Measurements from ENCODE around the gene UBE4B.

The UBE4B gene

DNA sequence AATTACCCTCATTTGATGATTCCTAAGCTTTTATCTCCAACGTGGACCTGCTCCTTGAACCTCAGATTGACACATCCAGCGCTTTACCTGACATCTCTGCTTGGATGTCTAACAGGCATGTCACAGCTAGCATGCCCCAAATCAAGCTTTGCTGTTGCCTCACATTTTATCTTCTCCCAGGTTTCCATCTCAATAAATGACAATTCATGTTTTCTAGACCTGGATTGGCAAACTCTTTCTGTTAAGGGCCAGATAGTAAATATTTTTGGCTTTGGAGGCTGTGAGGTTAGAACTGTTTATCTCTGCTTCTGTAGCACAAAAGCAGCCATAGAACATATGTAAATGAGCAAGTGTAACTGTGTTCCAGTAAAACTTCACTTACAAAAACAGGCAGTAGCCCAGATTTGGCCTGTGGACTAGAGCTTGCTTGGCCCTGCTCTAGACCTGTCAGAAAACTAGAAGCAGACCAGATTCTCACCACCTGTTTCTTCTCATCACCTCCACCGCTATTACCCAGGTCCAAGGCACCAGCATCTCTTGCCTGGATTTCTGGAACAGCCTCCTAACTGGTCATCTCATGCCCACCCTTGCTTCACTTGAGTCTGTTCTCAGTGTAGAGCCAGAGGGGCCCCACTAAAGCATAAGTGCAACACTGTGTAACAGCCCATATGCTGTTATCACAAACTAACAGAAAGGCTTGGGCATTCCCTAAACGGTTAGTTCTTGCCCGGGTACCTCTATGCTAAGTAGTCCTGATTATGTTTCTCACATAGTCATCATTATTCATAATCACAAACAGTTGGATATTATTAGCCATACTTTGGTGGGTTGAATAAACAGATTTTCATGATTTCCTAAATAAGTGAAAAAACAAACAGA lies 42.3 kb downstream of the UBE4B start:
- peak overlapping the region; percentile 26 for H3K27ac ChIP-seq (ENCODE audit: low read depth, low read length)
- H3K36me3 ChIP-seq (ENCODE audit: insufficient read depth, low read length) = no peaks in the 10 kb centered on the region
- H3K4me3 ChIP-seq (ENCODE audit: low read depth in 1 of 2, low read length in 2 of 2) = no peak overlapping the region
- H3K27me3 ChIP-seq (ENCODE audit: control insufficient read depth in 1 of 2, insufficient read depth in 2 of 2, low read length in 2 of 2) = no peaks in the 10 kb centered on the region
- H3K9me3 ChIP-seq (ENCODE audit: low read length) = no peaks in the 10 kb centered on the region
- no peak overlapping the region for H3K9ac ChIP-seq (ENCODE audit: low read length)
- H3K4me1 ChIP-seq (ENCODE audit: insufficient read depth, low read length) = peaks cover 20% of the 10 kb centered on the region

GRCh38 chr1:10075732-10076131 lies 43.0 kb downstream of the UBE4B start:
- Histone ChIP-seq H3K4me3 (ENCODE audit: low read depth in 1 of 2, low read length in 2 of 2) (no peak overlapping the region), H3K9ac (ENCODE audit: low read length) (no peak overlapping the region), H3K27ac (ENCODE audit: low read depth, low read length) (peak overlapping the region; percentile 26), H3K9me3 (ENCODE audit: low read length) (no peaks in the 10 kb centered on the region), H3K4me1 (ENCODE audit: insufficient read depth, low read length) (peaks cover 20% of the 10 kb centered on the region), H3K27me3 (ENCODE audit: control insufficient read depth in 1 of 2, insufficient read depth in 2 of 2, low read length in 2 of 2) (no peaks in the 10 kb centered on the region), H3K36me3 (ENCODE audit: insufficient read depth, low read length) (no peaks in the 10 kb centered on the region)

- no peak overlapping the region for H3K9ac ChIP-seq (ENCODE audit: low read length)
- no peak overlapping the region for H3K4me3 ChIP-seq (ENCODE audit: low read depth in 1 of 2, low read length in 2 of 2)
- no peak overlapping the region for H3K27ac ChIP-seq (ENCODE audit: low read depth, low read length)
- H3K9me3 ChIP-seq (ENCODE audit: low read length) = no peaks in the 10 kb centered on the region
- no peaks in the 10 kb centered on the region for H3K36me3 ChIP-seq (ENCODE audit: insufficient read depth, low read length)
- H3K4me1 ChIP-seq (ENCODE audit: insufficient read depth, low read length) = peaks cover 20% of the 10 kb centered on the region
- H3K27me3 ChIP-seq (ENCODE audit: control insufficient read depth in 1 of 2, insufficient read depth in 2 of 2, low read length in 2 of 2) = no peaks in the 10 kb centered on the region
Measured at GRCh38 chr1:10078494-10078893, 45.7 kb downstream of the UBE4B start.

GRCh38 chr1:10080523-10080922 lies 47.8 kb downstream of the UBE4B start:
- Histone ChIP-seq H3K9me3 (ENCODE audit: low read length) (no peaks in the 10 kb centered on the region), H3K27me3 (ENCODE audit: control insufficient read depth in 1 of 2, insufficient read depth in 2 of 2, low read length in 2 of 2) (no peaks in the 10 kb centered on the region), H3K4me1 (ENCODE audit: insufficient read depth, low read length) (peaks cover 3% of the 10 kb centered on the region), H3K27ac (ENCODE audit: low read depth, low read length) (no peak overlapping the region), H3K4me3 (ENCODE audit: low read depth in 1 of 2, low read length in 2 of 2) (no peak overlapping the region), H3K9ac (ENCODE audit: low read length) (no peak overlapping the region), H3K36me3 (ENCODE audit: insufficient read depth, low read length) (no peaks in the 10 kb centered on the region)

- Histone ChIP-seq H3K36me3 (ENCODE audit: insufficient read depth, low read length) (no peaks in the 10 kb centered on the region), H3K4me3 (ENCODE audit: low read depth in 1 of 2, low read length in 2 of 2) (no peak overlapping the region), H3K9me3 (ENCODE audit: low read length) (no peaks in the 10 kb centered on the region), H3K9ac (ENCODE audit: low read length) (no peak overlapping the region), H3K27ac (ENCODE audit: low read depth, low read length) (no peak overlapping the region), H3K4me1 (ENCODE audit: insufficient read depth, low read length) (no peaks in the 10 kb centered on the region), H3K27me3 (ENCODE audit: control insufficient read depth in 1 of 2, insufficient read depth in 2 of 2, low read length in 2 of 2) (no peaks in the 10 kb centered on the region)
Measured at GRCh38 chr1:10082785-10083479, 50.2 kb downstream of the UBE4B start.

- Histone ChIP-seq H3K9ac (ENCODE audit: low read length) (no peak overlapping the region), H3K27me3 (ENCODE audit: control insufficient read depth in 1 of 2, insufficient read depth in 2 of 2, low read length in 2 of 2) (no peaks in the 10 kb centered on the region), H3K36me3 (ENCODE audit: insufficient read depth, low read length) (no peaks in the 10 kb centered on the region), H3K4me1 (ENCODE audit: insufficient read depth, low read length) (no peaks in the 10 kb centered on the region), H3K4me3 (ENCODE audit: low read depth in 1 of 2, low read length in 2 of 2) (no peak overlapping the region), H3K27ac (ENCODE audit: low read depth, low read length) (no peak overlapping the region), H3K9me3 (ENCODE audit: low read length) (no peaks in the 10 kb centered on the region)
Measured at GRCh38 chr1:10084045-10084444, 51.3 kb downstream of the UBE4B start.

- Histone ChIP-seq H3K27me3 (ENCODE audit: control insufficient read depth in 1 of 2, insufficient read depth in 2 of 2, low read length in 2 of 2) (no peaks in the 10 kb centered on the region), H3K36me3 (ENCODE audit: insufficient read depth, low read length) (no peaks in the 10 kb centered on the region), H3K4me1 (ENCODE audit: insufficient read depth, low read length) (no peaks in the 10 kb centered on the region), H3K4me3 (ENCODE audit: low read depth in 1 of 2, low read length in 2 of 2) (no peak overlapping the region), H3K9me3 (ENCODE audit: low read length) (no peaks in the 10 kb centered on the region), H3K9ac (ENCODE audit: low read length) (no peak overlapping the region), H3K27ac (ENCODE audit: low read depth, low read length) (no peak overlapping the region)
Measured at GRCh38 chr1:10085076-10085475, 52.3 kb downstream of the UBE4B start.

- H3K36me3 ChIP-seq (ENCODE audit: insufficient read depth, low read length) = no peaks in the 10 kb centered on the region
- H3K4me3 ChIP-seq (ENCODE audit: low read depth in 1 of 2, low read length in 2 of 2) = no peak overlapping the region
- no peak overlapping the region for H3K27ac ChIP-seq (ENCODE audit: low read depth, low read length)
Measured at GRCh38 chr1:10087210-10087609, 54.5 kb downstream of the UBE4B start.

DNA sequence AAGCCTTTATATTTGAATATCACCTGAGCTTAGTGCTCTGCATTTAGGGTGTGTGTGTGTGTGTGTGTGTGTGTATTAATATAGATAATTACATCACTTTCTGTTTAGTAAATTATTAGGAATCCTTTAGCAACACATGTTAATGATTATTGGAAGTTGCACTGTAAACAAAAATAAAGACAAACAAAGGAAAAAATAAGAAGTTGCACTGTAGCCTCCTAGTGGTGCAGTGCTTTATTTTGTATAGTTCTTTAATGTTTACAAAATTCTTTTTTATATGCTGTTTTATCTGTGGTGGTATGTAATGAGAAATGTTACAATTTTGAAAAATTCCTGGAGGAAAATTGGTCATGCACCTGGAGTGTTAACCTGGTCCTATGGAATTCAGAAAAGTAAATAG lies 69.2 kb downstream of the UBE4B start:
- Histone ChIP-seq H3K4me3 (ENCODE audit: low read depth in 1 of 2, low read length in 2 of 2) (no peak overlapping the region), H3K9me3 (ENCODE audit: low read length) (no peaks in the 10 kb centered on the region), H3K9ac (ENCODE audit: low read length) (no peak overlapping the region), H3K36me3 (ENCODE audit: insufficient read depth, low read length) (peaks cover 26% of the 10 kb centered on the region), H3K27ac (ENCODE audit: low read depth, low read length) (no peak overlapping the region), H3K4me1 (ENCODE audit: insufficient read depth, low read length) (no peaks in the 10 kb centered on the region), H3K27me3 (ENCODE audit: control insufficient read depth in 1 of 2, insufficient read depth in 2 of 2, low read length in 2 of 2) (no peaks in the 10 kb centered on the region)

More at GRCh38 chr1:10087210-10087609, 54.5 kb downstream of the UBE4B start:
- no peaks in the 10 kb centered on the region for H3K4me1 ChIP-seq (ENCODE audit: insufficient read depth, low read length)
- no peaks in the 10 kb centered on the region for H3K27me3 ChIP-seq (ENCODE audit: control insufficient read depth in 1 of 2, insufficient read depth in 2 of 2, low read length in 2 of 2)
- H3K9ac ChIP-seq (ENCODE audit: low read length) = no peak overlapping the region
- H3K9me3 ChIP-seq (ENCODE audit: low read length) = no peaks in the 10 kb centered on the region

DNA sequence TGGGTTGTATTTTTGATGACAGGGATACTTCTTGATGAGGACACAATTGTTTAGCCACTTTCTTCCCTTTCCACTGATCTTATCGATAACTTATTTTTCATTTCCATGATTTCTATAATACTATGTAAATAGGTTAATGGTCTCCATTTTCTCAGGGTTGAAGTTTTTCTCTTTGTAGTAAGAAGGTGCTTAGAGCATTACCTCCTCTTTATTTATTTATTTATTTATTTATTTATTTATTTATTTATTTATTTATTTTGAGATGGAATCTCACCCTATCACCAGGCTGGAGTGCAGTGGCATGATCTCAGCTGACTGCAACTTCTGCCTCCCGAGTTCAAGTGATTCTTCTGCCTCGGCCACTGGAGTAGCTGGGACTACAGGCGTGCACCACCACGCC lies 70.4 kb downstream of the UBE4B start:
- no peaks in the 10 kb centered on the region for H3K27me3 ChIP-seq (ENCODE audit: control insufficient read depth in 1 of 2, insufficient read depth in 2 of 2, low read length in 2 of 2)
- H3K36me3 ChIP-seq (ENCODE audit: insufficient read depth, low read length) = peaks cover 30% of the 10 kb centered on the region
- H3K4me1 ChIP-seq (ENCODE audit: insufficient read depth, low read length) = peaks cover 2% of the 10 kb centered on the region
- H3K9ac ChIP-seq (ENCODE audit: low read length) = no peak overlapping the region
- no peaks in the 10 kb centered on the region for H3K9me3 ChIP-seq (ENCODE audit: low read length)
- no peak overlapping the region for H3K4me3 ChIP-seq (ENCODE audit: low read depth in 1 of 2, low read length in 2 of 2)
- H3K27ac ChIP-seq (ENCODE audit: low read depth, low read length) = no peak overlapping the region

- Histone ChIP-seq H3K27ac (ENCODE audit: low read depth, low read length) (no peak overlapping the region), H3K4me3 (ENCODE audit: low read depth in 1 of 2, low read length in 2 of 2) (no peak overlapping the region), H3K27me3 (ENCODE audit: control insufficient read depth in 1 of 2, insufficient read depth in 2 of 2, low read length in 2 of 2) (no peaks in the 10 kb centered on the region), H3K9ac (ENCODE audit: low read length) (no peak overlapping the region), H3K36me3 (ENCODE audit: insufficient read depth, low read length) (peaks cover 30% of the 10 kb centered on the region), H3K9me3 (ENCODE audit: low read length) (no peaks in the 10 kb centered on the region), H3K4me1 (ENCODE audit: insufficient read depth, low read length) (peaks cover 16% of the 10 kb centered on the region)
Measured at GRCh38 chr1:10104834-10105233, 72.1 kb downstream of the UBE4B start.
